ENCODE results near the gene LARGE1.

DNA sequence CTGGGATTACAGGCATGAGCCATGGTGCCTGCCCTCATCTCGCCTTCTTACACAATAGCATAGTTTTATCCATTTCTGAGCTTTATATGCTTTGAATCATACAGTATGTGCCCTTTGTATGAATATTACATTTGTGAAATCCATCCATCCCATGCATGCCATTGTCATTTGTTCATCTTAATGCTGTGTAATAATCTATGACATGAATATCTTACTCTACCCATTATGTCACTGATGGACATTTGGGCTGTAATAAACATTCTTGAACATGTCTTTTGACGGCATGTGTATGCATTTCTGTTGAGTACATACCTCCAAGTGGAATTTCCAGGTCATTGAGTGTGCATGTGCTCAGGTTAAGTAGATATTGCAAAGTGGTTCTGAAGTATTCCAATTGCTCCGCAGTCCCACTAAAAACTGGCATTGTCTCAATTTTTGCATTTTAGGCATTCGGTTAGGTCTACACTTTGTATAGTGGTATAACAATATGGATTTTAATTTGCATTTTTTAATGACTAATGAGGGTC, 522.8 kb downstream of the LARGE1 start:
- TF ChIP-seq EGR1 (IDR thresholded peaks at IDR 0.05): no peak
- TF ChIP-seq EP300 (IDR thresholded peaks at IDR 0.05; ENCODE audit: borderline replicate concordance): no peak
- no peak for TF ChIP-seq TAF1 (IDR thresholded peaks at IDR 0.05; ENCODE audit: low read depth)
- TF ChIP-seq CEBPB (IDR thresholded peaks at IDR 0.05): no peak
- TF ChIP-seq, protein P1, sequence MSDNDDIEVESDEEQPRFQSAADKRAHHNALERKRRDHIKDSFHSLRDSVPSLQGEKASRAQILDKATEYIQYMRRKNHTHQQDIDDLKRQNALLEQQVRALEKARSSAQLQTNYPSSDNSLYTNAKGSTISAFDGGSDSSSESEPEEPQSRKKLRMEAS (IDR thresholded peaks at IDR 0.05): no peak
